Measurements from ENCODE around the gene MYO1C. TPM values are rescaled to one million over a fixed set of nuclear protein-coding genes. Genes with fewer than 3 reads are reported as not detected.
"Not testable (repeated sequence)": the region's sequence is repeated elsewhere in the genome, so short reads cannot be mapped to it uniquely, and the experiment has no call there.

MYO1C gene
- polyA plus RNA-seq, 1 donor: 56.1 TPM

GRCh38 chr17:1449412-1449967 lies 43.0 kb downstream of the MYO1C start:
- WGBS (ENCODE audit: insufficient coverage, low lambda C conversion rate): no CpG with 5 or more reads among the region's 5 CpGs
- no peaks in the 10 kb centered on the region for H3K9me3 ChIP-seq (ENCODE audit: control insufficient read depth, low read depth, low read length)
- no peak overlapping the region for H3K27ac ChIP-seq (ENCODE audit: low read length)
- peaks cover 19% of the 10 kb centered on the region for H3K36me3 ChIP-seq (ENCODE audit: control insufficient read depth, insufficient read depth, low read length)
- DNase-seq: no peak
- peaks cover 5% of the 10 kb centered on the region for H3K4me1 ChIP-seq (ENCODE audit: control insufficient read depth, insufficient read depth, low read length)
- no peak overlapping the region for H3K4me3 ChIP-seq (ENCODE audit: low read length)
- no peaks in the 10 kb centered on the region for H3K27me3 ChIP-seq (ENCODE audit: control insufficient read depth, insufficient read depth, low read length)

- DNase-seq: no peak
- WGBS (ENCODE audit: insufficient coverage, low lambda C conversion rate): no CpG with 5 or more reads among the region's 7 CpGs
- Histone ChIP-seq H3K36me3 (ENCODE audit: control insufficient read depth, insufficient read depth, low read length) (peaks cover 19% of the 10 kb centered on the region), H3K4me3 (ENCODE audit: low read length) (no peak overlapping the region), H3K9me3 (ENCODE audit: control insufficient read depth, low read depth, low read length) (no peaks in the 10 kb centered on the region), H3K4me1 (ENCODE audit: control insufficient read depth, insufficient read depth, low read length) (no peaks in the 10 kb centered on the region), H3K27me3 (ENCODE audit: control insufficient read depth, insufficient read depth, low read length) (no peaks in the 10 kb centered on the region), H3K27ac (ENCODE audit: low read length) (no peak overlapping the region)
Measured at GRCh38 chr17:1447052-1447451, 45.4 kb downstream of the MYO1C start.

- WGBS (ENCODE audit: insufficient coverage, low lambda C conversion rate): no CpG with 5 or more reads among the region's 12 CpGs
- no peaks in the 10 kb centered on the region for H3K9me3 ChIP-seq (ENCODE audit: control insufficient read depth, low read depth, low read length)
- H3K4me3 ChIP-seq (ENCODE audit: low read length): no peak overlapping the region
- H3K36me3 ChIP-seq (ENCODE audit: control insufficient read depth, insufficient read depth, low read length): peaks cover 16% of the 10 kb centered on the region
- no peak overlapping the region for H3K27ac ChIP-seq (ENCODE audit: low read length)
- H3K27me3 ChIP-seq (ENCODE audit: control insufficient read depth, insufficient read depth, low read length): no peaks in the 10 kb centered on the region
- H3K4me1 ChIP-seq (ENCODE audit: control insufficient read depth, insufficient read depth, low read length): no peaks in the 10 kb centered on the region
- no peak for DNase-seq
Measured at GRCh38 chr17:1446201-1446600, 46.3 kb downstream of the MYO1C start.

GRCh38 chr17:1445695-1446094 lies 46.8 kb downstream of the MYO1C start:
- WGBS (ENCODE audit: insufficient coverage, low lambda C conversion rate): no CpG with 5 or more reads among the region's 4 CpGs
- not testable (repeated sequence) for H3K4me1 ChIP-seq (ENCODE audit: control insufficient read depth, insufficient read depth, low read length); H3K9me3 ChIP-seq (ENCODE audit: control insufficient read depth, low read depth, low read length); H3K27me3 ChIP-seq (ENCODE audit: control insufficient read depth, insufficient read depth, low read length); DNase-seq; H3K4me3 ChIP-seq (ENCODE audit: low read length); H3K27ac ChIP-seq (ENCODE audit: low read length)
- H3K36me3 ChIP-seq (ENCODE audit: control insufficient read depth, insufficient read depth, low read length): peaks cover 20% of the 10 kb centered on the region

- H3K27me3 ChIP-seq (ENCODE audit: control insufficient read depth, insufficient read depth, low read length); H3K9me3 ChIP-seq (ENCODE audit: control insufficient read depth, low read depth, low read length); DNase-seq; H3K27ac ChIP-seq (ENCODE audit: low read length); H3K4me1 ChIP-seq (ENCODE audit: control insufficient read depth, insufficient read depth, low read length); H3K4me3 ChIP-seq (ENCODE audit: low read length): not testable (repeated sequence)
- WGBS (ENCODE audit: insufficient coverage, low lambda C conversion rate): no CpG with 5 or more reads among the region's 6 CpGs
- peaks cover 13% of the 10 kb centered on the region for H3K36me3 ChIP-seq (ENCODE audit: control insufficient read depth, insufficient read depth, low read length)
Measured at GRCh38 chr17:1442721-1443120, 49.8 kb downstream of the MYO1C start.

- no peak for DNase-seq
- WGBS (ENCODE audit: insufficient coverage, low lambda C conversion rate): no CpG with 5 or more reads among the region's 4 CpGs
- Histone ChIP-seq H3K4me1 (ENCODE audit: control insufficient read depth, insufficient read depth, low read length) (no peaks in the 10 kb centered on the region), H3K36me3 (ENCODE audit: control insufficient read depth, insufficient read depth, low read length) (peaks cover 13% of the 10 kb centered on the region), H3K9me3 (ENCODE audit: control insufficient read depth, low read depth, low read length) (no peaks in the 10 kb centered on the region), H3K27me3 (ENCODE audit: control insufficient read depth, insufficient read depth, low read length) (no peaks in the 10 kb centered on the region), H3K27ac (ENCODE audit: low read length) (no peak overlapping the region), H3K4me3 (ENCODE audit: low read length) (no peak overlapping the region)
Measured at GRCh38 chr17:1442187-1442586, 50.3 kb downstream of the MYO1C start.

- Histone ChIP-seq H3K27me3 (ENCODE audit: control insufficient read depth, insufficient read depth, low read length) (no peaks in the 10 kb centered on the region), H3K9me3 (ENCODE audit: control insufficient read depth, low read depth, low read length) (no peaks in the 10 kb centered on the region), H3K4me3 (ENCODE audit: low read length) (no peak overlapping the region), H3K27ac (ENCODE audit: low read length) (no peak overlapping the region), H3K4me1 (ENCODE audit: control insufficient read depth, insufficient read depth, low read length) (no peaks in the 10 kb centered on the region), H3K36me3 (ENCODE audit: control insufficient read depth, insufficient read depth, low read length) (peaks cover 23% of the 10 kb centered on the region)
- WGBS (ENCODE audit: insufficient coverage, low lambda C conversion rate): 100% methylated on average over 2 of the region's 8 CpGs
- DNase-seq: no peak
Measured at GRCh38 chr17:1440921-1441320, 51.6 kb downstream of the MYO1C start.

- Histone ChIP-seq H3K4me1 (ENCODE audit: control insufficient read depth, insufficient read depth, low read length) (no peaks in the 10 kb centered on the region), H3K9me3 (ENCODE audit: control insufficient read depth, low read depth, low read length) (no peaks in the 10 kb centered on the region), H3K27me3 (ENCODE audit: control insufficient read depth, insufficient read depth, low read length) (no peaks in the 10 kb centered on the region), H3K36me3 (ENCODE audit: control insufficient read depth, insufficient read depth, low read length) (peaks cover 34% of the 10 kb centered on the region), H3K4me3 (ENCODE audit: low read length) (no peak overlapping the region), H3K27ac (ENCODE audit: low read length) (no peak overlapping the region)
- WGBS (ENCODE audit: insufficient coverage, low lambda C conversion rate): 7% methylated on average over 2 of the region's 11 CpGs
- no peak for DNase-seq
Measured at GRCh38 chr17:1438593-1439083, 53.8 kb downstream of the MYO1C start.

GRCh38 chr17:1435326-1435725 lies 57.2 kb downstream of the MYO1C start:
- no peaks in the 10 kb centered on the region for H3K27me3 ChIP-seq (ENCODE audit: control insufficient read depth, insufficient read depth, low read length)
- H3K9me3 ChIP-seq (ENCODE audit: control insufficient read depth, low read depth, low read length): no peaks in the 10 kb centered on the region
- no peak overlapping the region for H3K27ac ChIP-seq (ENCODE audit: low read length)
- WGBS (ENCODE audit: insufficient coverage, low lambda C conversion rate): no CpG with 5 or more reads among the region's 3 CpGs
- no peaks in the 10 kb centered on the region for H3K4me1 ChIP-seq (ENCODE audit: control insufficient read depth, insufficient read depth, low read length)
- no peak for DNase-seq
- H3K4me3 ChIP-seq (ENCODE audit: low read length): no peak overlapping the region
- peaks cover 35% of the 10 kb centered on the region for H3K36me3 ChIP-seq (ENCODE audit: control insufficient read depth, insufficient read depth, low read length)

GRCh38 chr17:1434150-1434549 lies 58.3 kb downstream of the MYO1C start:
- DNase-seq: no peak
- no peaks in the 10 kb centered on the region for H3K4me1 ChIP-seq (ENCODE audit: control insufficient read depth, insufficient read depth, low read length)
- WGBS (ENCODE audit: insufficient coverage, low lambda C conversion rate): 100% methylated on average over 1 of the region's 3 CpGs
- no peak overlapping the region for H3K4me3 ChIP-seq (ENCODE audit: low read length)
- H3K27me3 ChIP-seq (ENCODE audit: control insufficient read depth, insufficient read depth, low read length): no peaks in the 10 kb centered on the region
- H3K36me3 ChIP-seq (ENCODE audit: control insufficient read depth, insufficient read depth, low read length): peaks cover 41% of the 10 kb centered on the region
- H3K27ac ChIP-seq (ENCODE audit: low read length): no peak overlapping the region
- H3K9me3 ChIP-seq (ENCODE audit: control insufficient read depth, low read depth, low read length): no peaks in the 10 kb centered on the region

- Histone ChIP-seq H3K4me1 (ENCODE audit: control insufficient read depth, insufficient read depth, low read length) (no peaks in the 10 kb centered on the region), H3K27ac (ENCODE audit: low read length) (no peak overlapping the region), H3K27me3 (ENCODE audit: control insufficient read depth, insufficient read depth, low read length) (no peaks in the 10 kb centered on the region), H3K36me3 (ENCODE audit: control insufficient read depth, insufficient read depth, low read length) (peaks cover 35% of the 10 kb centered on the region), H3K9me3 (ENCODE audit: control insufficient read depth, low read depth, low read length) (no peaks in the 10 kb centered on the region), H3K4me3 (ENCODE audit: low read length) (no peak overlapping the region)
- no CpG with 5 or more reads among the region's 2 CpGs for WGBS (ENCODE audit: insufficient coverage, low lambda C conversion rate)
- no peak for DNase-seq
Measured at GRCh38 chr17:1431631-1432104, 60.8 kb downstream of the MYO1C start.
